Measurements from ENCODE around the gene MICA.

DNA sequence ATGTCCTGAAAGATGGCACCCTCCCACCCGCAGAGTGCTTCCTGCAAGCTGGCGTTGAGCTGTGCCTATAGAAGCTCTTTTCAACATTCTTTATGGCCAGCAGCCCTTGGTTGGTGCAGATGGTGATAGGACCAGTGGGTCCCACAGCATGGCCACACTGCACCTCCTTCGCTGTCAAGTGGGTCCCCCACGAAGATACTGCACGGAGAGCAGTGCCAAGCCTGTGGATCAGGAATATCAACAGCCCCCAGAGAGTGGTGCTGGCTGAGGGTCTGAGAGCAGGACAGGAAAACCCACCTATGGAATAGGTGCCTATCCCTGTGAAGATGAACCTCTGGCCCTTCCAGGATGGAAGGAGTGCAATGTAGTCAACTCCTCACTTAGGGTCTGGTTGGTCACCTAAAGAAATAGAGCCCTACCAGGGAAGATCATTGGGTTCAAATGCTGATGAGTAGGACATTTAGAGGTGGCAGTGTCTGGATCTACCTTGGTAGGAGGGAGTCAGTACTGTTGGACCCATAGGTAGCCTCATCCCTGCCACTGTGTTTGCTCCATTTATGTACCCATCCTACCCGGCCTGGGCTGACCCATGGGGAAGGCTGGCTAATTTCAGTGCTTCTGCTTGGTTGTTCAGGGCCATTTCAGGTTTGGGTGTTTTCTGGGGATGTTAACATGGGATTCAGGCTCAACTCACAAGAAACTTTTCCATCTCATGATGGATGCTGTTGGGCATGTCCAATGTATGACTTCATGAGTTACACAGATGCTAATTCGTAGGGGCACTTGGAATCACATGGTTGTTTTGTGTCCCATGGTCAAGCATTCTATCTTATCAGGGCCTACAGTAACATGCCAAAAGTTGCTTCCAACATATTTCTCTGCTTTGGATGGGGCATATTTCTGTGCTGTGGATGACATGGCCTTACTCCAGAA lies 61.1 kb downstream of the MICA start:
- TF ChIP-seq, protein P1, sequence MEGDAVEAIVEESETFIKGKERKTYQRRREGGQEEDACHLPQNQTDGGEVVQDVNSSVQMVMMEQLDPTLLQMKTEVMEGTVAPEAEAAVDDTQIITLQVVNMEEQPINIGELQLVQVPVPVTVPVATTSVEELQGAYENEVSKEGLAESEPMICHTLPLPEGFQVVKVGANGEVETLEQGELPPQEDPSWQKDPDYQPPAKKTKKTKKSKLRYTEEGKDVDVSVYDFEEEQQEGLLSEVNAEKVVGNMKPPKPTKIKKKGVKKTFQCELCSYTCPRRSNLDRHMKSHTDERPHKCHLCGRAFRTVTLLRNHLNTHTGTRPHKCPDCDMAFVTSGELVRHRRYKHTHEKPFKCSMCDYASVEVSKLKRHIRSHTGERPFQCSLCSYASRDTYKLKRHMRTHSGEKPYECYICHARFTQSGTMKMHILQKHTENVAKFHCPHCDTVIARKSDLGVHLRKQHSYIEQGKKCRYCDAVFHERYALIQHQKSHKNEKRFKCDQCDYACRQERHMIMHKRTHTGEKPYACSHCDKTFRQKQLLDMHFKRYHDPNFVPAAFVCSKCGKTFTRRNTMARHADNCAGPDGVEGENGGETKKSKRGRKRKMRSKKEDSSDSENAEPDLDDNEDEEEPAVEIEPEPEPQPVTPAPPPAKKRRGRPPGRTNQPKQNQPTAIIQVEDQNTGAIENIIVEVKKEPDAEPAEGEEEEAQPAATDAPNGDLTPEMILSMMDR (IDR thresholded peaks at IDR 0.05; ENCODE audit: insufficient read depth, low read depth, low read length): no peak
- TF ChIP-seq EZH2 (IDR thresholded peaks at IDR 0.05; ENCODE audit: insufficient read depth, low read length): no peak

Measured in astrocyte (in vitro differentiated cells and primary cell).